CMK (cell line): Measurements from ENCODE around the gene MORC3.
"Not testable (repeated sequence)": the region's sequence is repeated elsewhere in the genome, so short reads cannot be mapped to it uniquely, and the experiment has no call there.

Experiments
- DNase-seq: peaks from one replicate; pipeline ENCODE4 v3.0.0-alpha.2; 2010; ENCODE audit warnings: low read depth

Gene MORC3

GRCh38 chr21:36319767-36320420 lies at the start of gene MORC3:
Gene MORC3, plus strand, starts transcription at chr21:36320197. Its CDS starts 68 bp downstream, at chr21:36320265.
- peak; percentile 100 for DNase-seq

GRCh38 chr21:36270786-36271695 lies 49.0 kb upstream of the MORC3 start:
- not testable (repeated sequence) for DNase-seq

GRCh38 chr21:36274128-36274527 lies 45.9 kb upstream of the MORC3 start:
- no peak for DNase-seq

- DNase-seq = no peak
Observed at GRCh38 chr21:36282568-36283230, 37.3 kb upstream of the MORC3 start.

- not testable (repeated sequence) for DNase-seq
Observed at GRCh38 chr21:36283231-36283622, 36.8 kb upstream of the MORC3 start.

GRCh38 chr21:36288651-36289243 lies 31.2 kb upstream of the MORC3 start:
- DNase-seq = no peak

GRCh38 chr21:36291509-36291908 lies 28.5 kb upstream of the MORC3 start:
- DNase-seq = no peak

- DNase-seq = no peak
Observed at GRCh38 chr21:36297406-36297937, 22.5 kb upstream of the MORC3 start.

GRCh38 chr21:36297938-36298572 lies 21.9 kb upstream of the MORC3 start:
- peak; percentile 66 for DNase-seq

- no peak for DNase-seq
Observed at GRCh38 chr21:36306872-36307534, 13.0 kb upstream of the MORC3 start.

- no peak for DNase-seq
Observed at GRCh38 chr21:36310016-36310415, 10.0 kb upstream of the MORC3 start.

- not testable (repeated sequence) for DNase-seq
Observed at GRCh38 chr21:36313446-36313845, 6.6 kb upstream of the MORC3 start.

GRCh38 chr21:36316045-36316444 lies 4.0 kb upstream of the MORC3 start:
- DNase-seq = not testable (repeated sequence)

GRCh38 chr21:36316872-36317484 lies 3.0 kb upstream of the MORC3 start:
- DNase-seq = no peak

- not testable (repeated sequence) for DNase-seq
Observed at GRCh38 chr21:36319406-36319766, 611 bp upstream of the MORC3 start.

GRCh38 chr21:36320421-36321324 lies 676 bp downstream of the MORC3 start:
- DNase-seq = peak; percentile 56

- peak; percentile 68 for DNase-seq
Observed at GRCh38 chr21:36321325-36322082, 1.5 kb downstream of the MORC3 start.

GRCh38 chr21:36322083-36322424 lies 2.1 kb downstream of the MORC3 start:
- DNase-seq = no peak

GRCh38 chr21:36323032-36323431 lies 3.0 kb downstream of the MORC3 start:
- no peak for DNase-seq
